NCI-H226 (cell line): ENCODE data around the gene GLT1D1.
"Not testable (repeated sequence)": the region's sequence is repeated elsewhere in the genome, so short reads cannot be mapped to it uniquely, and the experiment has no call there.

Source experiments
- DNase-seq: peaks from one replicate; pipeline ENCODE4 v3.0.0-alpha.2; 2015

The GLT1D1 gene

GRCh38 chr12:128852885-128853599, at the start of gene GLT1D1:
Gene GLT1D1 (plus strand): TSS chr12:128853478. CDS start chr12:128853582, 104 bp downstream.
- no peak for DNase-seq

- no peak for DNase-seq
Measured at GRCh38 chr12:128803788-128804187, 49.5 kb upstream of the GLT1D1 start.

- no peak for DNase-seq
Measured at GRCh38 chr12:128804762-128805161, 48.5 kb upstream of the GLT1D1 start.

- DNase-seq = not testable (repeated sequence)
Measured at GRCh38 chr12:128805406-128805805, 47.9 kb upstream of the GLT1D1 start.

- no peak for DNase-seq
Measured at GRCh38 chr12:128806573-128806972, 46.7 kb upstream of the GLT1D1 start.

- no peak for DNase-seq
Measured at GRCh38 chr12:128807161-128807724, 46.0 kb upstream of the GLT1D1 start.

GRCh38 chr12:128808651-128809050, 44.6 kb upstream of the GLT1D1 start:
- DNase-seq = no peak

GRCh38 chr12:128810182-128811127, 42.8 kb upstream of the GLT1D1 start:
- DNase-seq = no peak

- DNase-seq = no peak
Measured at GRCh38 chr12:128811806-128812205, 41.5 kb upstream of the GLT1D1 start.

GRCh38 chr12:128813392-128813791, 39.9 kb upstream of the GLT1D1 start:
- no peak for DNase-seq

- DNase-seq = no peak
Measured at GRCh38 chr12:128813883-128814282, 39.4 kb upstream of the GLT1D1 start.

GRCh38 chr12:128814411-128815261, 38.6 kb upstream of the GLT1D1 start:
- DNase-seq = no peak

- DNase-seq = no peak
Measured at GRCh38 chr12:128815779-128816642, 37.3 kb upstream of the GLT1D1 start.

- no peak for DNase-seq
Measured at GRCh38 chr12:128816643-128816920, 36.7 kb upstream of the GLT1D1 start.

- DNase-seq = no peak
Measured at GRCh38 chr12:128817111-128818015, 35.9 kb upstream of the GLT1D1 start.

GRCh38 chr12:128818065-128819022, 34.9 kb upstream of the GLT1D1 start:
- peak; percentile 84 for DNase-seq

GRCh38 chr12:128819293-128820144, 33.8 kb upstream of the GLT1D1 start:
- no peak for DNase-seq

- no peak for DNase-seq
Measured at GRCh38 chr12:128820253-128820652, 33.0 kb upstream of the GLT1D1 start.
